ENCODE results near the gene EFNA5.

The EFNA5 gene

DNA sequence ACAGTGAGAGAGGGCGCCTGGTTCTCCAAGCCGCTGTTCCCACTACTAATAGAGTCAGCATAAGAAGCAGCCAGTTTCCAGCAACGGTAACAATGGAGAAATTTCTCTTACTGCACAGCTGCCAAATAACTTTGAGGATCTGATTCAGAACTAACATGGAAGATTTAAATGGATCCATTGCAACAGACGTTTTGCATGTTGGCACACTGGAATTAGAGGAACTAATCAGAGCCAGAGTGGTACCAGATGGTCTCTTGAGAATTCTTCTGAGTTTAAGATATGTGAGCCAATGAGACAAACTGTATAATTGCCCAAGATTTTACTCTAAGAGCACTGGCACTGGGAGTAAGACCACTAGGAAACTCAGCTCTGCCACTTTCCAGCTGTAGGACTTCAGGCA lies 186.5 kb downstream of the EFNA5 start:
- DNase-seq (ENCODE audit: low read depth): no peak

DNA sequence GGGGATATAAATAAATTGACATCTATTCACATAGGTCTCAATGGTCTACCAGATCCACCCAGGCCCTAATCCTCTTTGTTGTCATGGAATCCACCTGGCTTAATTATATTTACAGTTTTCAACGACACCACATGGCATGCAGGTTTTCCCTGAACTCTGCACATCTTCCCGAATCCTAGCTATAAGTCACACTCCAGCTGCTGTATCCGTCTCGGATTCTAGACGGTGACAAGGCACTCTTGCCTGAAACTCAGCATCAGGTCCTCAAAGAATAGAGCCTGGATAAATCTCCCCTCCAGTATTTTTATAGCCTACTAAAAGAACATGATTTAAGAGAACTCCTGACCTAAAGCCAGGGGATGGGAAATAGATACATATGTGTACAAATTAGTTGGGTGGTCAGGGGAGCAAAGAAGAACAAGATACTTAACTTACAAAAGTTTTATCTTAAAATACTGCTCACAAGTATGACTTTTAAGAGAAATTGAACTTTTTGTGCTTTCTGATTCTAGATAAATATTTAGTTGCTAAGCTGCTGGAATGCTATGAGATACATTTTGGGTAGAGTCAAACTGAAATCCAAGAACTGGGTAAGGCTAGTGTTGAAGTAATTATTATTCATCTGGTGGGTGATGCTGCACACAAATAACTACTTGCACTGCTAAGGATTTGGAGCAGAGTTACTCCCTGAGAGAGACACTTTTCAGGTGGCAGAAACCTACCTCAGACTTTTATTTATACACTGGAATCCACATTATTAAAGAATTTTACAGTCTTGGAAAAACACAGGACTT lies 187.3 kb downstream of the EFNA5 start:
- DNase-seq (ENCODE audit: low read depth): no peak

DNA sequence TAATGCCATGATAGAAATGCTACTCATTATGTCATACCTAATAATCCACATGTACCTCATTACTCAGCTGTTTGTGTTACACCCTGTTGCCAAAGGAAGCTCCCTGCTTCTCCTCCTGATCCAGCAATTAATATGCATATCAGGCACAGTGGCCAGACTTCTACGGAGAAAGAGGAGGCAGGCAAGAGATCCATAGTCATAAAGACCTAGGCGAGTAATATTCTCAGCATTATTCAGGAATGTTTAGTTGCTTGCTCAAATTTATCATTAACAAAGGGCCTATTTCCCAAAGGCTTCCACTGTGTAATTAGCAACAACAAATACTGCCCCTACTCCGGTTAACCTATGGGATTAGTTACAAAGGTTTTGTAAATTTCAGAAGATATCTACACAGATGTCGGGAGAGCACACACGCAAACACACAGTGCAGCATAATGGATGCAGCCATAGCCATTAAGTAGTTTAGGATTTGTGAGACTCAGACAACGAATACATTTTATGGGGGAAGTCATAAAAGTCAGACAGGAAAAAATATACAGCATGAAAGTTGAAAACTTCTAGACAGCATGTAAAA lies 192.6 kb downstream of the EFNA5 start:
- no peak for DNase-seq (ENCODE audit: low read depth)

- no peak for DNase-seq (ENCODE audit: low read depth)
Observed at GRCh38 chr5:107477492-107477891, 193.2 kb downstream of the EFNA5 start.

DNA sequence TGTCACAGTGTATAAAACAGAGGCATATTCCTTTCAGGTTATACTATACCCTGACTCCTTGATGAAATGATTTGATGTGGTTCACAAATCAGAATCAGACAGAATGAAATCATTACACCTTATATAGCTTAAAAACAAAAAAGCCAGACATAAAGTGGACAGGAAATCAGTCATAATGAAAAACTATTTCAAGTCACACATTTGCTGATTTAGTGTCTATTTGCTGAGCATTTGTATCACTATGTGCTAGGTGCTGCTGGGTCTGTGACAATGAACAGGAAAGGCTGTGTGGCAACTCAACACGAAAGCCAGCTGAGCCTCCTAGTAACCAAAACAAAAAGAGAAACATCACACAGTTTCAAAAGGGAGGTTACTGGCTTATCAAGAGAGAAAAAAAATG lies 194.0 kb downstream of the EFNA5 start:
- no peak for DNase-seq (ENCODE audit: low read depth)

GRCh38 chr5:107474716-107475489 lies 195.8 kb downstream of the EFNA5 start:
- DNase-seq (ENCODE audit: low read depth): peak; percentile 62

DNA sequence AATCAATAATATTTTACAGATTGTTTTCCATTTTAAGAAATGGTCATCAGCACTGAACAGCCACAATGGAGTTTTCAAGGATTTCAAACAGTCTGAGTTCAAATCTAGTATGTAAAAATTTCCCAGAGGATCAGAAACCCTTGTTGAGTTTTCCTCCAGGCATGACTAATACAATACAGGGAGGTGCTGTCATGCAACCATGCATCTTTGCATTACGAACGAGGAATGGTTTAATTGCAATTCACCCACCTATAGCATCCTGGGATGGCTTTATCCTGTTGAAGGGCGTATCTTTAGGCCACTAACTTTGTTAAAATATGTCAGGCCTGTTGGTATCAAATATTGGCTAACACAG lies 196.4 kb downstream of the EFNA5 start:
- peak; percentile 43 for DNase-seq (ENCODE audit: low read depth)

DNA sequence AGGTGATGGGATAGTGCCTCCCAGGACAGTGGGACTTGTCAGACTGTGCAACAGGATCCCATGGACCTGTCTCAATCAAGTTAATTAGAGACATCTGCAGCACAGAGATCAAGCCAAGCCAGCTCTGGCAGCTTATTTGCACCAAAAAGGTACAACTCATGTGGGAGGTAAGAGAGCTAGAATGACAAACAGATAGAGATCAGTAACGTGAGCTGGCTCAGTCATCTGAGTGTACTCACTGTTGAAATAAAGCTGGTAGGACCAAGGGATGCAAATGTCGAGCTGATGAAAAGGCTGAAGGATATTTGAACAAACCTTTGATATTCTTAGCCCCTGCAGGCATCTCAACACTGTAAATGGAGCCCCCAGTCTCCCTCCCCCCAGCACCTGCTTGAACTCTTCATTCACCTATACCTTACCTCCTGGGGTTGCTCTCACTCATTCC lies 198.1 kb downstream of the EFNA5 start:
- DNase-seq (ENCODE audit: low read depth): no peak

DNA sequence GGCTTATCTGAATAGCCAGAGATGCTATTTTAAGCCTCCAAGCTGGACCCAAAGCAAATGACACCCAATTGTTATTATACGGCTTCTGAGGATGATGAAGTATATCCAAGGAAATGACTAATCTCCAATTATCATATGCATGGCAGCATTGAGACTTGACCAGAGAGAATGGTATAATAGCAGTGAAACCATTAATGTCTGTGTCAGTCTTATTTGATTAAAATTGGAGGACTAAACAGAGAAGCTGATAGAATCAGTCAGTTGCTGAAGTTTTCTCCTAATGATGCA lies 200.5 kb downstream of the EFNA5 start:
- DNase-seq (ENCODE audit: low read depth): peak; percentile 79

DNA sequence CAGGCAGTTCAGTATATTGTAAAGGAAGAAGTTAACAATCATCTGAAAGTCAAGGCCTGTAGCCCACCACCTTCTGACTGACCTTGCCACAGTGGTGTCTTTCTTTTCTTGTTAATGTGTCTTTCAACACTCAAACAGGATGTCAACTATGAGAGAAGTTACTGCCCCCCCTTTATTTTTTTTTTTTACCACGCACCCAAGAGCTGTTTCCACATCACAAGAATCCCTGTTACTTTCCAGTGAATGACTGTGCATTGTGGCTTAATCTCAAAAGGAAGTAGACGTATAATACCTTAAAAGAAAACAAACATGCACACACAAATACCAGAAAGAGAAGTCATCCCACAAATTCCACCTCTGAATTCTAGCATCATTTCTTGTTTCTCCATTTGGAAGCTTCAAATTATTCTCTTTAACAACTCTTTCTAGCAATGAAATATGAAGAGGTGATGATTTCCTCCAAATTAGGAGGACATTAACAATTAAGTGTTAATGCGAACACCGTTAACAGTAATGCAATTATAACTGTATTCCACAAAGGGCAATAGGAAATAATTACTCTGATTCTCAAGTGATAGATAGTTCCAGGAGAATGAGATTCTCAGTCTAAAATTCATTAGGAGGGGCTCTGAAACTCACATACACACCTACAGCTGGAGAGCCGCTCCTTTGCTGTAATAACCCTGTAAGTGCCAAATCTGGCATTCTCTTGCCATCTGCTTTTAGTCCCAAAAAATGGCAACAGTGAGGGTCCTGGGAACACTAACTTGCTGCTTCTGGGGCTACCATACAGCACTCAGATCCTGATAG lies 201.0 kb downstream of the EFNA5 start:
- DNase-seq (ENCODE audit: low read depth): peak; percentile 94

DNA sequence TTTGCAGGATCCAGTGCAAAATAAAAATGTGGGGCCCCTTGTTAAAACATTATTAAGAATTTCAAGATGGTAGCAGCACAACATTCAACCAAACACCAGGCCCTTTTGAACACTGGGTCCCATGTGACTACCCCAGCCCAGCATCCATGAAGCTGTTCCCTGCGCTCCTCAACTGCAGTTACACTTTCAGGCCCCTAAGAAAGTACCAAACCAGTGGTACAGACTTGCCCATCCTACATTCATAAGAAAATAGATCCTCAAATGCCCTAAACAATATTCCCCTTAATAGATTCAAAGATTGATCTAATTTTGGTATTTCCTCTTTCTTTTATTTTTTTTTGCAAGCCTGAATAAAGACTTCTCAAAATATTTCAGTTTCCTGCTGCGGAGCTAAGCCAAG lies 201.7 kb downstream of the EFNA5 start:
- peak; percentile 23 for DNase-seq (ENCODE audit: low read depth)

- no peak for DNase-seq (ENCODE audit: low read depth)
Observed at GRCh38 chr5:107468276-107468675, 202.5 kb downstream of the EFNA5 start.

DNA sequence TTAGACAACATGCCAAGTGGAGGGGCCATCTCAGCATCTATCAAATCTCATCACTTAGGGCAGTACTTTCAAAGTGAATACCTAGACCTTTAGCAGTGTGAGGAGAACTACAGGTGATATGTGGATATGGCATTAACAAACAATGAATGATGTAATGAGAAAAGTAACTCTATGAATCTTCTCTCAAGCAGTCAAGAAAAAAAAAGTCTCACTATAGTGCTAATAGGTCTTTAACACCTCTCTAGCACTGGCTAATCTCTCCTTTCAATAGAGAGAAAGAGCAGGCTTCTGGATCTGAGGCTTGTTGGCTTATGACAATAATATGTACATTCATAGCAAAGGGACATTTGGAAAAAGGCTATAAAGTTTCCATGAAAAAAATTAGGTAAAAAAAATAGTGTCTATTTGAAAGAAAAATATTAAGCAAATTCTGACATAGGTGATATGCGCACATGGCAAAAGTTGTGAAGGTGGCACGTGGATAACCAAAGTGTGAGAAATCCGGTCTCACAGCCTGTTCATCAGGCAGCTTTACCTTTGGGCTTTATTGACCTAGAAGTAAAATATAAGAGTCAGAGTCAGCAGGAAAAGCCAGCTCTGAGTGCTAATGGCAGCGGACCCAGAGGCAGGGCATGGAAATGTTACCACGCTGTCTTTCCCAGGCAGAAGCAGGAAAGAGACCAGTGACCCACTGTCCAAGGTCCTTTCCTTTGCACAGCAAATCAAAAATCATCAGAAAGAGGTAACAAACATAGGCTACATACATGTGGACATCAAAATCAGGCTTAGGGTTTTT lies 203.4 kb downstream of the EFNA5 start:
- no peak for DNase-seq (ENCODE audit: low read depth)

- peak; percentile 82 for DNase-seq (ENCODE audit: low read depth)
Observed at GRCh38 chr5:107466233-107466769, 204.4 kb downstream of the EFNA5 start.

DNA sequence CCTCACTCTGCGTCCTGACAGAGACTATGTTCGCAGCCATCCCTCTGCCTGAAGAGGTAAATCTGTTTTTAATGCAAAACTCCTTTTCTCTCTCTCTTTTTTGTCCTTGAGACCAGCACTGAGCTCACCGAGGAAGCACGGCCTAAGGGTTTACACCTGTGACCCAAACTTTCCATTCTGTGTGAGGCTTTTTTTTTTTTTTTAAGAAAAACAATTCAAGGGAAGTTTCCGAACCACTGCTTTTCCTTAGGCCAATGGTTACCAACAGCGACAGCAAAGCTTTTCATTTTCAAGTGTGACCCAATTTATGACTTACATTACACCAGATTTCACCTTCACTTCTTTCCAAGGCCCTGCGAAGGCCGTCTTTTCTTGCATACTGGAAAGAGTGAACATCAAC lies 205.9 kb downstream of the EFNA5 start:
- DNase-seq (ENCODE audit: low read depth): no peak

DNA sequence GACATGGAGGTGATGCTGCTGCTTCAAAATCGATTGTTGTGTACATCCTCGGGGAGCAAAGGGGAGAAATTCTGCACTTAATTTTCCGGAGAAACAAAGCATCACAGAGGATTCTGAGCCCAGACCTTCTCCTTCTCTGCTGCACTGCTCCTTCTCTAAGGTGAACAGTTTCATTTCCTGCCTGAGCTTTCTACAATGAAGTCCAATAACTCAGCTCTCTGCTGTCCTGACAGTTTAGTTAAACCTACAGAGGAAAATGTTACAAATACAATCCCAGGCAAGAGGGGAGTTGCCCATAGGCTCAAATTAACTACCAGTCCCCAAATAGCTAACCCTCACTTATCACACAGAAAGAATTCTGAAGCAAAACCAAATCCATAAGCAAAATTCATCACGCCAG lies 206.3 kb downstream of the EFNA5 start:
- DNase-seq (ENCODE audit: low read depth): no peak

GRCh38 chr5:107463731-107464130 lies 207.0 kb downstream of the EFNA5 start:
- DNase-seq (ENCODE audit: low read depth): no peak

- no peak for DNase-seq (ENCODE audit: low read depth)
Observed at GRCh38 chr5:107461770-107462169, 209.0 kb downstream of the EFNA5 start.

- DNase-seq (ENCODE audit: low read depth): no peak
Observed at GRCh38 chr5:107460789-107461188, 209.9 kb downstream of the EFNA5 start.

DNA sequence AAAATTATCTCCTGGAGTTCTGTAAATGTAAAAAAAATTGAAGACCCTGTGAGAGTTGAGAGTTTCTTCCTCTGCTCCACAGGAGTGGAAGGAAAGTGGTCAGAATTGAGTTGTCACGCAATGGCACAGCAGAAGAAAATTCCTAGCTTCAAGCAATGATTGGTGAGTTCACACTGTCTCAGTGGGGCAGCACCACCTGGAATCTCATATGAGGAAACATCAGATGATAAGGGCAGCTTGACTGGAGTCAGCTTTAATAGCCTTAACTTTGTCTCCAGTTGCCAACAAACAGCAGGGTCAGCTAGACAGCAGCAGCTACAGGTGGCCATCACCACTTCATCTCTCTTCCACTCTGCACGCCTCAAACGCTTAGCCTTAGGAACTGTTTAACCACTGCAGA lies 211.1 kb downstream of the EFNA5 start:
- DNase-seq (ENCODE audit: low read depth): no peak

- no peak for DNase-seq (ENCODE audit: low read depth)
Observed at GRCh38 chr5:107458322-107458721, 212.4 kb downstream of the EFNA5 start.

All from ELR (cell line).